GM04503 (cell line): Measurements from ENCODE around the gene PSME2.

ENCODE experiments used
- DNase-seq: peaks from one replicate; pipeline ENCODE4 v3.0.0-alpha.2; 2012; ENCODE audit warnings: low read depth

The PSME2 gene

GRCh38 chr14:24151404-24152080 lies 5.1 kb upstream of the PSME2 start:
- DNase-seq: no peak

- DNase-seq: no peak
These were observed 4.6 kb upstream of the PSME2 start for GRCh38 chr14:24150993-24151392.

GRCh38 chr14:24150567-24150966 lies 4.2 kb upstream of the PSME2 start:
- DNase-seq: no peak

- DNase-seq: no peak
These were observed 3.7 kb upstream of the PSME2 start for GRCh38 chr14:24150061-24150460.

DNA sequence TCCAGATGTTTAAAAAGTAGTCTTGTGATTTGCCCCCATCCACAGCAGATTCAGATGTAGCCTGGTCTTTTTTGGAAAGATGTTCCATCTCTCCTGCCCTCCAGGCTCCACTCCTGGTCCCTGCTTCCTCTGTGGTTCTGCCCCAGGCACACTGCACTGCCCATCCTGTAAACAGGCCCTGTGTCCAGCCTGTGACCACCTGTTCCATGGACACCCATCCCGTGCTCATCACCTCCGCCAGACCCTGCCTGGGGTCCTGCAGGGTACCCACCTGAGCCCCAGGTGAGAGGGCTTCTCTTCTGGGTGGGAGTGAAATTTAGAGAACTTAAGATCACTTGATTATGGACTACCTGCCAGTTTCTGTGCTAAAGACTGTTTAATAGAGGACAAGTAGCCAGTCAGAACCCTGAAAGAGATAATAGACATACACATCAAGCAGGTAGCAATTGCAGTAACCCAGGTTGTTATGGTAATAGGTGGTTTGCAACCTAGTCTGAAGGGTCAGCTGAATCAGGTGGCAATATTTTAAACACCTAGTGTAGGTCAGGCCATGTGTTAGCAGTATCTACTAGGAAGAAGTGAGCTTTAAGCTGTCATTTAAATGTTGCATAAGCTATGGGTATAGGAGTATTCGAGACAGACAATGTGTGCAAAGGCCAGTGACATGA lies 3.0 kb upstream of the PSME2 start:
- no peak for DNase-seq

GRCh38 chr14:24147761-24148428 lies 1.5 kb upstream of the PSME2 start:
- no peak for DNase-seq

GRCh38 chr14:24146978-24147760 lies 759 bp upstream of the PSME2 start, which contains the start of gene RNF31:
TSS of gene RNF31 (plus strand) at chr14:24147498. CDS start at chr14:24147699, 201 bp downstream.
- peak; percentile 90 for DNase-seq

- no peak for DNase-seq
These were observed 539 bp downstream of the PSME2 start for GRCh38 chr14:24145690-24146452.

GRCh38 chr14:24145219-24145618 lies 1.2 kb downstream of the PSME2 start:
- no peak for DNase-seq

GRCh38 chr14:24144451-24144850 lies 2.0 kb downstream of the PSME2 start:
- no peak for DNase-seq

- no peak for DNase-seq
These were observed 2.9 kb downstream of the PSME2 start for GRCh38 chr14:24143511-24143910.

DNA sequence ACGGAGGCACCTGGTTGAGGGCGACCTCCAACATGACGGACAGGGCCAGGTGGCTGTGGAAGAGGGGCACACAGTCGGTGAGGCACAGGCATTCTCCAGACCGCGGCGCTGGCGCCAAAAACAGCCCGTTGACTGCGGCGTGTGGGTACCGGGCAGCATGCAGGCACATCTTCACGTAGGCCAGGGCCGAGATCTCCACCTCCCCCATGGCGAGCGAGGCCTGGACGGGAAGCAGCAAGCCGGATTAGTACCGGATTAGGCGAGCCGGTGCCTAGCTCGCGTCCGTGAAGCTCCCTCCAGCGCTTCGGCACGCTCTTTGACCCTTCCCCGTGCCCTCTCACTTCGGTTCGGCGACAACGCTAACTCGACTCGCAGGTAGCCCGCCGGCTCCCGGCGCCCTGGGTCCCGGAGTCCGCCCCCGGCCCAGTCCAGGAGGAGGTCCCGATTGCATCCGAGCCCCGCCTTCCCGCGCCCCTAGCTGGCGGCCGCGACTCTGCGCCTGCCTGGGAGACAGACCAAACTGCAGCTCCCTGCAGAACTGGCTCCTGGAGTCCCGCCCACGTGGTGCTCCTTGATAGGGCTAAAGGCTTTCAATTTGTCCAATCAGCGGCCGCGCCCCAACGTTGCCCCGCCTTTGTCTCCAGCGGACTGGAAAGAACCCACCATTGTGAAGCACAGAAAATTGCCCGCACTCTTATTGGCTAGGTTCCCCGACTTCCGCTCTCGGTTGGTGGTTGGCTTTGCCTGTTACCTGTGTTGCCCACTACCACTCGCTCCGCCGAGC lies 5.1 kb downstream of the PSME2 start, which contains the start of gene EMC9:
TSS of gene EMC9 (minus strand) at position 495 of the 784 bp plus-strand sequence. CDS start at position 208, 287 bp downstream.
- peak; percentile 93 for DNase-seq

DNA sequence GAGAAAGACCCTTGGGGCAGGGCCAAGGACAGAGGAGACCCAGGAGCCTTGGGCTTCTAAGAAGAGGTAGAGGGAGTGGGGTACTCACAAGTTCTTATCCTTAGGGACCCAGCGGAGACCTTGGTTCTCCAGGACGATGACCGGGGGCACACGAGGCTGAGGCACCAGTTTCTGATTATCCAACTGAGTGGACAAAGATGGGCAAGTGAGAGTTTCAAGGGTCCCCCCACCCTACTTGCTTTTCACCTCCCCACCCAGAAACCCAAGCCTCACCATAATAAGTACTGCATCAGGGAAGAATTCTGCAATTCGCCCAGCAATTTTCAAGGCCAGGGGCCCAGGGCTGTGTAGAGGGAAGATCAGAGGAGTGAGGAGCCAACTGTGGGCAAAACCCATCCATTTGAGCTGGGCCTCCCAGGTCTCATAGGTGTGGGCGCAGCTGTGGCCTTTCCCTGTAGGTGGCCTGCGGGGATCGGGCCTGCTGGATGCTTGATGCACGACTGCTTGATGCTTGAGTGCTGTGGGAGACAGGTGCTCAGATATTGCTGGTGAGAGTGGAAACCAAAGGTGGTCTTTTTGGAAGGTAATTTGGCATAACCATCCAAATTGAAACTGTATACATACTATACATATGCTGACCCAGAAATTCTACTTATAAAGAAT lies 7.0 kb downstream of the PSME2 start:
- DNase-seq: no peak

- no peak for DNase-seq
These were observed 7.8 kb downstream of the PSME2 start for GRCh38 chr14:24138396-24139271.

DNA sequence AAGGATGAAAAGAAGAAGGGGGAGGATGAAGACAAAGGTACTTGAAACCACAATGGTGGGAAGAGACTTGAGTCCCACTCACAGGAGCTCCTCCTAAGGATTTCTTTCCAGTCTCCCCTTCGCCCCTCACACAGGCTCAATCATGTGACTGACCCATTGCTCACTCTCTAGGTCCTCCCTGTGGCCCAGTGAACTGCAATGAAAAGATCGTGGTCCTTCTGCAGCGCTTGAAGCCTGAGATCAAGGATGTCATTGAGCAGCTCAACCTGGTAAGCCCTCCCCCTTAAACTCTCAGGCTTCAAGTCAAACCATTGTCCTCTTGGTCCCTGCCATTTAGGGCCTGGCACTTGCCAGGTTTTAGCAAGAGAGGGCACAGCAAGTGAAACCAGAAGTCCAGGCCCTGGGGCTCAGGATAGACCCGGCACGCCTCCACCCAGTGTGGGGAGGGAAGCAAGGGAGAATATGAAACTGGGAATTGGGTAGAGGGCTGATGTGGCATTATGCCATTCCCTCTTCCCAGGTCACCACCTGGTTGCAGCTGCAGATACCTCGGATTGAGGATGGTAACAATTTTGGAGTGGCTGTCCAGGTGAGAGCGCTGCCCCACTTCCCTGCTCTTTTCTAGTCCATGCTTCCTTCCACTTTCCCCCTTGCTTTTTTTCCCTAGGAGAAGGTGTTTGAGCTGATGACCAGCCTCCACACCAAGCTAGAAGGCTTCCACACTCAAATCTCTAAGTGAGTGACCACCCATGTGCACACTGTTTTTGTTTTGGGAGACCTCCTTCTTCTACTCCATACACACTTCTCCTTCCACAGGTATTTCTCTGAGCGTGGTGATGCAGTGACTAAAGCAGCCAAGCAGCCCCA lies 8.6 kb downstream of the PSME2 start:
- DNase-seq: no peak

GRCh38 chr14:24136684-24137528 lies 9.5 kb downstream of the PSME2 start:
- DNase-seq: no peak
